HepG2 (cell line): Measurements from ENCODE around the gene SOCS1. TPM values are rescaled to one million over a fixed set of nuclear protein-coding genes. Genes with fewer than 3 reads are reported as not detected.

Experiments used
- AHR ChIP-seq: IDR thresholded peaks from 2 replicates; pipeline ENCODE4 v1.6.1; 2018; ENCODE audit warnings: missing genetic modification reagents, missing compliant biosample characterization
- BORCS8-MEF2B ChIP-seq: sonication (generic); formaldehyde crosslinking; IDR thresholded peaks from 2 replicates; pipeline ENCODE4 v1.8.0; 2022; ENCODE audit warnings: mild to moderate bottlenecking, missing genetic modification reagents
- DNMT3B ChIP-seq: conservative IDR thresholded peaks from 2 replicates; pipeline ENCODE4 v1.6.1; 2016; ENCODE audit warnings: missing biosample characterization, control low read depth
- DPF2 ChIP-seq: sonication (generic); formaldehyde crosslinking; IDR thresholded peaks from 2 replicates; pipeline ENCODE4 v1.4.0; 2020; ENCODE audit warnings: mild to moderate bottlenecking, low read depth, missing genetic modification reagents, borderline replicate concordance
- IRX3 ChIP-seq: sonication (generic); formaldehyde crosslinking; IDR thresholded peaks from 2 replicates; pipeline ENCODE4 v1.8.1; 2023; ENCODE audit warnings: mild to moderate bottlenecking, low read depth, missing genetic modification reagents, borderline replicate concordance
- KDM5A ChIP-seq: fragments of 200-600 bp; sonication (generic); IDR thresholded peaks from 2 replicates; pipeline ENCODE4 v1.7.0; 2018; ENCODE audit warnings: antibody characterized with exemption, mild to moderate bottlenecking, low read length, borderline replicate concordance
- MBNL3 ChIP-seq: fragments of 250-450 bp; sonication (Bioruptor Pico); conservative IDR thresholded peaks from 2 replicates; pipeline ENCODE4 v1.8.0; 2022; ENCODE audit warnings: mild to moderate bottlenecking, inconsistent platforms
- PAWR ChIP-seq: sonication (generic); formaldehyde crosslinking; IDR thresholded peaks from 2 replicates; pipeline ENCODE4 v1.4.0; 2020; ENCODE audit warnings: missing genetic modification reagents, mild to moderate bottlenecking, borderline replicate concordance
- PITX1 ChIP-seq: sonication (generic); formaldehyde crosslinking; IDR thresholded peaks from 2 replicates; pipeline ENCODE4 v1.5.1; 2020; ENCODE audit warnings: mild to moderate bottlenecking, missing genetic modification reagents
- RARG ChIP-seq: sonication (generic); formaldehyde crosslinking; IDR thresholded peaks from 2 replicates; pipeline ENCODE4 v1.4.0; 2020; ENCODE audit warnings: low read depth, mild to moderate bottlenecking, missing genetic modification reagents
- RBFOX2 ChIP-seq: fragments of 200-400 bp; formaldehyde crosslinking; IDR thresholded peaks from 2 replicates; pipeline ENCODE4 v1.6.1; 2017; ENCODE audit warnings: low read depth, mild to moderate bottlenecking, low read length
- REPIN1 ChIP-seq: sonication (generic); formaldehyde crosslinking; IDR thresholded peaks from 2 replicates; pipeline ENCODE4 v1.8.0; 2022; ENCODE audit warnings: missing genetic modification reagents, low read depth, mild to moderate bottlenecking, borderline replicate concordance
- REXO4 ChIP-seq: sonication (generic); formaldehyde crosslinking; IDR thresholded peaks from 2 replicates; pipeline ENCODE4 v1.8.0; 2022; ENCODE audit warnings: missing genetic modification reagents, mild to moderate bottlenecking, borderline replicate concordance
- SAP130 ChIP-seq: IDR thresholded peaks from 2 replicates; pipeline ENCODE4 v1.6.1; 2016; ENCODE audit warnings: low read depth
- SMAD1 ChIP-seq: sonication (generic); formaldehyde crosslinking; IDR thresholded peaks from 2 replicates; pipeline ENCODE4 v1.4.0; 2020; ENCODE audit warnings: missing genetic modification reagents, low read depth, mild to moderate bottlenecking, borderline replicate concordance
- TOE1 ChIP-seq: sonication (generic); formaldehyde crosslinking; IDR thresholded peaks from 2 replicates; pipeline ENCODE4 v1.4.0; 2020; ENCODE audit warnings: mild to moderate bottlenecking, missing genetic modification reagents
- ZBTB2 ChIP-seq: sonication (generic); formaldehyde crosslinking; IDR thresholded peaks from 2 replicates; pipeline ENCODE4 v1.8.0; 2022; ENCODE audit warnings: low read depth, missing genetic modification reagents
- ZNF234 ChIP-seq: sonication (generic); formaldehyde crosslinking; conservative IDR thresholded peaks from 2 replicates; pipeline ENCODE4 v1.5.1; 2020; ENCODE audit warnings: mild to moderate bottlenecking, missing genetic modification reagents
- ZNF235 ChIP-seq: sonication (generic); formaldehyde crosslinking; IDR thresholded peaks from 2 replicates; pipeline ENCODE4 v1.8.1; 2023; ENCODE audit warnings: mild to moderate bottlenecking, missing genetic modification reagents, borderline replicate concordance
- ZNF263 ChIP-seq: sonication (generic); formaldehyde crosslinking; IDR thresholded peaks from 2 replicates; pipeline ENCODE4 v1.4.0; 2020; ENCODE audit warnings: missing genetic modification reagents
- ZNF292 ChIP-seq: sonication (generic); formaldehyde crosslinking; IDR thresholded peaks from 2 replicates; pipeline ENCODE4 v1.8.1; 2022; ENCODE audit warnings: mild to moderate bottlenecking, low read depth, missing genetic modification reagents, borderline replicate concordance
- ZNF326 ChIP-seq: sonication (generic); formaldehyde crosslinking; IDR thresholded peaks from 2 replicates; pipeline ENCODE4 v1.4.0; 2020; ENCODE audit warnings: missing genetic modification reagents, borderline replicate concordance
- ZNF362 ChIP-seq: sonication (generic); formaldehyde crosslinking; IDR thresholded peaks from 2 replicates; pipeline ENCODE4 v1.4.0; 2020; ENCODE audit warnings: missing genetic modification reagents, mild to moderate bottlenecking, borderline replicate concordance
- ZNF513 ChIP-seq: sonication (generic); formaldehyde crosslinking; conservative IDR thresholded peaks from 2 replicates; pipeline ENCODE4 v1.5.0; 2020; ENCODE audit warnings: missing genetic modification reagents
- polyA plus RNA-seq, 8 experiments: library from polyadenylated mRNA; depleted of rRNA in 3 of 8; stranded (reverse) in 7 of 8; unstranded in 1 of 8; fragments of >200 nt; fragmentation: Illumina TruSeq in 4 of 8; extraction: Trizol in 4 of 8; gene quantifications; 2 replicates each; pipeline versions ENCODE4 v1.2.1 to v1.2.3, GENCODE V29; 2011 to 2016; ENCODE audit warnings: low read depth in 4 of 8, missing spikeins in 1 of 8, mixed read lengths in 1 of 8; ENCODE audit not compliant: insufficient read depth in 1 of 8
- total RNA-seq, 5 experiments: library from RNA; depleted of rRNA; stranded (reverse); fragments of >200 nt; fragmentation: Illumina TruSeq; extraction: Trizol; gene quantifications; 2 replicates each; pipeline ENCODE4 v1.2.3, GENCODE V29; 2016; ENCODE audit warnings: low read depth in 1 of 5
- TF ChIP-seq, protein P1 (sequence below): IDR thresholded peaks from 2 replicates; pipeline ENCODE4 v1.6.1; 2016; ENCODE audit warnings: missing biosample characterization, missing genetic modification reagents, low read depth

Gene SOCS1
- total and polyA plus RNA-seq, 2 of the 13 experiments (the other 11 are each of a cell fraction or from before 2014, with no cell fraction given), result 5.3 to 6.3 TPM

DNA sequence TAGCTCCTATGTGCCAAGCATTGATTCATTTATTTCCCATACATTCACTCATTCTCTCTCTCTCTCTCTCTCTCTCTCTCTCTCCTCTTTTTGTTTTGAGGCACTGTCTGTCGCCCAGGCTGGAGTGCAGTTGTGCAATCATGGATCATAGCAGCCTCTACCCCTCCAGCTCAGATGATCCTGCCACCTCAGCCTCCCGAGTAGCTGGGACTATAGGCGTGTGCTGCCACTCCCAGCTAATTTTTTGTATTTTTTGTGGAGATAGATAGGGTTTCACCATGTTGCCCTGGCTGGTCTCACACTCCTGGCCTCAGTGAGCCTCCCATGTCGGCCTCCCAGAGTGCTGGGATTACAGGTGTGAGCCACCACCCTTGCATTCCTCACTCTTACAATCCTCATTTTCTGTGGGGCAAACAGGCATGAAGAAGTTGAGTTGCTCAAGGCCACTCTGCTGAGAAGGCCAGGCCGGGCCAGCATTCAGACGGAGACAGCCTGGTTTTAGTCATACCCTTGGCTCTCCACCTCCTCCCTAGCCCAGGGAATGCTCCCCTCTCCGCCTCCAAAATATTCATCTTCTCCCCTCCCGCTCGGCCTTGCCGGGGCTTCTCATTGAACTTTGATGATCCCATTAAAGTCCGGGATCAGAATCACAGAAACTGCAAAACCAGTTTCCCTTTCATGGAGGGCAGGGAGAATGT lies 21.0 kb upstream of the SOCS1 start (continued):
- TF ChIP-seq DPF2 (CRISPR knock-in tag) (no peak), AHR (CRISPR knock-in tag) (0 out of 2 replicates have a peak, but pooled peaks have one; percentile 60), RARG (no peak), IRX3 (no peak), ZNF235 (no peak), SAP130 (CRISPR knock-in tag) (no peak), ZBTB2 (CRISPR knock-in tag) (no peak), DNMT3B (no peak), SMAD1 (no peak), ZNF263 (no peak), KDM5A (no peak), ZNF292 (CRISPR knock-in tag) (0 out of 2 replicates have a peak, but pooled peaks have one; percentile 36), TOE1 (no peak), MBNL3 (no peak), PAWR (no peak), RBFOX2 (no peak), ZNF326 (no peak), BORCS8-MEF2B (0 out of 2 replicates have a peak, but pooled peaks have one; percentile 9), PITX1 (CRISPR knock-in tag) (no peak), REXO4 (CRISPR knock-in tag) (no peak), ZNF234 (CRISPR knock-in tag) (no peak), ZNF362 (CRISPR knock-in tag) (peak; percentile 23; the same call in 1 of the 2 replicates), ZNF513 (CRISPR knock-in tag) (no peak), REPIN1 (no peak)
- TF ChIP-seq, protein P1, sequence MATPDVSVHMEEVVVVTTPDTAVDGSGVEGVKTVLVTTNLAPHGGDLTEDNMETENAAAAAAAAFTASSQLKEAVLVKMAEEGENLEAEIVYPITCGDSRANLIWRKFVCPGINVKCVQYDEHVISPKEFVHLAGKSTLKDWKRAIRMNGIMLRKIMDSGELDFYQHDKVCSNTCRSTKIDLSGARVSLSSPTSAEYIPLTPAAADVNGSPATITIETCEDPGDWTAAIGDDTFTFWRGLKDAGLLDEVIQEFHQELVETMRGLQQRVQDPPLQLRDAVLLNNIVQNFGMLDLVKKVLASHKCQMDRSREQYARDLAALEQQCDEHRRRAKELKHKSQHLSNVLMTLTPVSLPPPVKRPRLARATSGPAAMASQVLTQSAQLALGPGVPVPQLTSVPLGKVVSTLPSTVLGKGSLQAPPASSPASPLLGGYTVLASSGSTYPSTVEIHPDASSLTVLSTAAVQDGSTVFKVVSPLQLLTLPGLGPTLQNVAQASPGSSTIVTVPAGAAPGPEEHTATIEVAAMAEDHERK, result no peak
